ENCODE results near the gene SERPINB5. TPM values are rescaled to one million over a fixed set of nuclear protein-coding genes. Genes with fewer than 3 reads are reported as not detected.
A peak's percentile ranks its signal among the peaks of the same experiment; 100 is the strongest.

SERPINB5 gene
- total RNA-seq, 1 donor from 2014 or later: not detected

DNA sequence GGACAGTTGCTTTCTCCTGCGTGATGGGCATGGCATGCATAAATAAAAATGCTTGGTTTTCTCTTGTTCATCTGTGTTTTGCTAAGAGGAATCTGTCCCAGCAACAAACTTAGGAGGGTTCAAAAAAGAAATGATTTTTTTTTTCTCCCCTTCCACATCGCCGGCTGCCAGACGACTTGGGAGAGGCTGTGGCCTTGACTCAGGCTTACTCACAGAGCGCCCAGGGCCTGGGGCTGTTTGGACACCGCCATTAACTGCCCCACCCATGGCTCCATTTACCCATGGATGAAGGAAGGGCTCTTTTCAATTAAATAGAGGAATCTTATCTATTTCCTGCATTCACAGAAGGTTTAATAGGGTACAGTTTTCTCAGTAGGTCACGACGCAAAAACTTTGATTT lies 22.3 kb upstream of the SERPINB5 start:
- H3K4me1 ChIP-seq: no peaks in the 10 kb centered on the region
- no peaks in the 10 kb centered on the region for H3K27me3 ChIP-seq (ENCODE audit: low read depth)
- no peak overlapping the region for H3K27ac ChIP-seq
- no peaks in the 10 kb centered on the region for H3K9me3 ChIP-seq
- intact Hi-C loops (cut with DNase I): no loop called here
- no peak overlapping the region for H3K4me3 ChIP-seq
- H3K36me3 ChIP-seq: no peaks in the 10 kb centered on the region
- DNase-seq (no peak), ATAC-seq (no peak)
- TF ChIP-seq, protein P1, sequence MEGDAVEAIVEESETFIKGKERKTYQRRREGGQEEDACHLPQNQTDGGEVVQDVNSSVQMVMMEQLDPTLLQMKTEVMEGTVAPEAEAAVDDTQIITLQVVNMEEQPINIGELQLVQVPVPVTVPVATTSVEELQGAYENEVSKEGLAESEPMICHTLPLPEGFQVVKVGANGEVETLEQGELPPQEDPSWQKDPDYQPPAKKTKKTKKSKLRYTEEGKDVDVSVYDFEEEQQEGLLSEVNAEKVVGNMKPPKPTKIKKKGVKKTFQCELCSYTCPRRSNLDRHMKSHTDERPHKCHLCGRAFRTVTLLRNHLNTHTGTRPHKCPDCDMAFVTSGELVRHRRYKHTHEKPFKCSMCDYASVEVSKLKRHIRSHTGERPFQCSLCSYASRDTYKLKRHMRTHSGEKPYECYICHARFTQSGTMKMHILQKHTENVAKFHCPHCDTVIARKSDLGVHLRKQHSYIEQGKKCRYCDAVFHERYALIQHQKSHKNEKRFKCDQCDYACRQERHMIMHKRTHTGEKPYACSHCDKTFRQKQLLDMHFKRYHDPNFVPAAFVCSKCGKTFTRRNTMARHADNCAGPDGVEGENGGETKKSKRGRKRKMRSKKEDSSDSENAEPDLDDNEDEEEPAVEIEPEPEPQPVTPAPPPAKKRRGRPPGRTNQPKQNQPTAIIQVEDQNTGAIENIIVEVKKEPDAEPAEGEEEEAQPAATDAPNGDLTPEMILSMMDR (IDR thresholded peaks at IDR 0.05): no peak

DNA sequence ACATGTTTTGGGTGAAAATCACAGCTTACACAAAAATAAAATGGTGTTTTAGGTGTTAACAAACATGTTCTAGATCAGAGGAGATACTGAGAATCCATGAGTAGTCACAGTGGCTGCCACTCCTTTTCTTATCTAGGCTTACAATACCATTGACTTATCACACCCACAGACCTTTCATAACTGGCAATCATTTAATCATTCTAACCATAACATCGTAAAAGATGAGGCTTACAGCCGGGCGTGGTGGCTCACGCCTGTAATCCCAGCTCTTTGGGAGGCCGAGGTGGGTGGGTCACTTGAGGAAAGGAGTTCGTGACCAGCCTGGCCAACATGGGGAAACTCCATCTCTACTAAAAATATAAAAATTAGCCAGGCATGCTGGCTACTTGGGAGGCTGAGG lies 18.8 kb upstream of the SERPINB5 start:
- Histone ChIP-seq H3K27me3 (ENCODE audit: low read depth) (no peaks in the 10 kb centered on the region), H3K4me1 (no peaks in the 10 kb centered on the region), H3K9me3 (no peaks in the 10 kb centered on the region), H3K4me3 (no peak overlapping the region), H3K27ac (no peak overlapping the region), H3K36me3 (no peaks in the 10 kb centered on the region)
- ATAC-seq (no peak), DNase-seq (no peak)
- TF ChIP-seq, protein P1 (IDR thresholded peaks at IDR 0.05): no peak
- intact Hi-C loops (cut with DNase I): no loop called here

GRCh38 chr18:63460414-63460813 lies 16.3 kb upstream of the SERPINB5 start:
- H3K4me3 ChIP-seq: no peak overlapping the region
- H3K27me3 ChIP-seq (ENCODE audit: low read depth): no peaks in the 10 kb centered on the region
- intact Hi-C loops (cut with DNase I): no loop called here
- DNase-seq (no peak), ATAC-seq (no peak)
- H3K27ac ChIP-seq: no peak overlapping the region
- TF ChIP-seq, protein P1 (IDR thresholded peaks at IDR 0.05): no peak
- no peaks in the 10 kb centered on the region for H3K36me3 ChIP-seq
- H3K9me3 ChIP-seq: no peaks in the 10 kb centered on the region
- no peaks in the 10 kb centered on the region for H3K4me1 ChIP-seq

DNA sequence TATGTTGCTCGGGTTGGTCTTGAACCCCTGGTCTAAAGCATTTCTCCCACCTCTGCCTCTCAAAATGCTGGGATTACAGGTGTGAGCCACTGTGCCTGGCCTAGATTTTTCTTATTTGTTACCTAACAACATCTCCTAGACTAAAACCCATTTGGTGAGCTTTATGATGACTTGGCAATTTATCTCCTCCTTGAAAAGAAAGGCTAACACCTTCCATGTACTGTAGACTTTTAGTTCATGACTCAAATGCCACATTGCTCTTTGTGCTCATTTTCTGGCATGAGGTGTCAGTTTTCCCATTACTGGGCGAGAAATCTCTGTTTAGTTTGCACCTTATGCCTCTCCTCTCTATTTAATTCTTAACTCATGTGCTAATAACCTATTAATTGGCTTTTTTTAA lies 12.3 kb upstream of the SERPINB5 start:
- no peak for ATAC-seq
- intact Hi-C loops (cut with DNase I): no loop called here
- no peak overlapping the region for H3K4me3 ChIP-seq
- H3K36me3 ChIP-seq: no peaks in the 10 kb centered on the region
- no peak overlapping the region for H3K27ac ChIP-seq
- H3K27me3 ChIP-seq (ENCODE audit: low read depth): no peaks in the 10 kb centered on the region
- H3K9me3 ChIP-seq: no peaks in the 10 kb centered on the region
- DNase-seq: no peak
- TF ChIP-seq, protein P1 (IDR thresholded peaks at IDR 0.05): no peak
- no peaks in the 10 kb centered on the region for H3K4me1 ChIP-seq

- DNase-seq: no peak
- no peaks in the 10 kb centered on the region for H3K9me3 ChIP-seq
- no peak overlapping the region for H3K27ac ChIP-seq
- H3K4me3 ChIP-seq: no peak overlapping the region
- TF ChIP-seq, protein P1 (IDR thresholded peaks at IDR 0.05): no peak
- intact Hi-C loops (cut with DNase I): no loop called here
- H3K36me3 ChIP-seq: no peaks in the 10 kb centered on the region
- H3K27me3 ChIP-seq (ENCODE audit: low read depth): no peaks in the 10 kb centered on the region
- no peaks in the 10 kb centered on the region for H3K4me1 ChIP-seq
- no peak for ATAC-seq
Measured at GRCh38 chr18:63465059-63465458, 11.7 kb upstream of the SERPINB5 start.

DNA sequence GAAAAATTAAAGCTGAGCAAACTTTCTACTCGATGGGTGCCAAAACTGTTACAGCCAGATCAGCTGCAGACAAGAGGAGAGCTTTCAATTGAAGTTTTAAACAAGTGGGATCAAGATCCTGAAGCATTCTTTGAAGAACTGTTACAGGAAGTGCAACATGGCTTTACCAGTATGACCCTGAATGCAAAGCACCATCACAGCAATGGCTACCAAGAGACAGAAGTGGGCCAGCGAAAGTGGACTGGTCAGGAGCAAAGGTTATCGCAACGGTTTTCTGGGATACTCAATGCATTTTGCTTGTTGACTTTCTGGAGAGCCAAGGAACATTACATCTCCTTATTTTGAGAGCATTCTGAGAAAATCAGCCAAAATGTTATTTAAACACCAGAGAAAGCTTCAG lies 9.1 kb upstream of the SERPINB5 start:
- intact Hi-C loops (cut with DNase I): no loop called here
- ATAC-seq: peak in 1 of 2 donors; percentile 68

More for the DNA sequence above, 9.1 kb upstream of the SERPINB5 start:
- no peak overlapping the region for H3K27ac ChIP-seq
- no peaks in the 10 kb centered on the region for H3K27me3 ChIP-seq (ENCODE audit: low read depth)
- no peaks in the 10 kb centered on the region for H3K36me3 ChIP-seq
- H3K4me3 ChIP-seq: no peak overlapping the region
- TF ChIP-seq, protein P1 (IDR thresholded peaks at IDR 0.05): no peak
- H3K4me1 ChIP-seq: no peaks in the 10 kb centered on the region
- DNase-seq: no peak
- no peaks in the 10 kb centered on the region for H3K9me3 ChIP-seq
